D721Med (cell line): ENCODE measurements around the gene CHPF.

Source experiments
- DNase-seq: peaks from one replicate; pipeline ENCODE4 v3.0.0; 2011; ENCODE audit warnings: low spot score; ENCODE audit not compliant: insufficient read length
- FAIRE-seq: peaks from 2 replicates; lab custom pipeline; 2011; peaks lifted over from hg19 to GRCh38; lab: Jason Lieb, UNC
- CTCF ChIP-seq: IDR thresholded peaks from 2 replicates; pipeline ENCODE4 v1.5.1; 2012; ENCODE audit warnings: mild to moderate bottlenecking, control low read depth; ENCODE audit not compliant: insufficient read depth; ENCODE audit errors: missing control alignments

The CHPF gene

GRCh38 chr2:219555956-219556355 is 12.3 kb upstream of the CHPF start:
- DNase-seq, result no peak
- FAIRE-seq, result no peak
- no peak for TF ChIP-seq CTCF

- no peak for TF ChIP-seq CTCF
- FAIRE-seq, result no peak
- DNase-seq, result no peak
Observed at GRCh38 chr2:219554350-219554749, 10.7 kb upstream of the CHPF start.

GRCh38 chr2:219553463-219553963 is 9.9 kb upstream of the CHPF start:
- DNase-seq, result no peak
- TF ChIP-seq CTCF, result no peak
- FAIRE-seq, result no peak

GRCh38 chr2:219553168-219553417 is 9.5 kb upstream of the CHPF start:
- TF ChIP-seq CTCF, result no peak
- DNase-seq, result no peak
- no peak for FAIRE-seq

- DNase-seq, result peak; percentile 97
- TF ChIP-seq CTCF, result no peak
- FAIRE-seq, result no peak
Observed at GRCh38 chr2:219552382-219553167, 9.0 kb upstream of the CHPF start.

- no peak for TF ChIP-seq CTCF
- FAIRE-seq (no peak), DNase-seq (no peak)
Observed at GRCh38 chr2:219551441-219552381, 8.1 kb upstream of the CHPF start.
